PC-3 (cell line): ENCODE data around the gene RCOR1. TPM values are rescaled to one million over a fixed set of nuclear protein-coding genes. Genes with fewer than 3 reads are reported as not detected.
"Not testable (repeated sequence)": the region's sequence is repeated elsewhere in the genome, so short reads cannot be mapped to it uniquely, and the experiment has no call there.

ENCODE experiments used
- ATAC-seq: fragments of 200-7000 bp; cut with Tn5 transposase; 2 replicates; pipeline ENCODE4 v1.9.1; 2020; ENCODE audit warnings: mild to moderate bottlenecking, moderate library complexity
- BruUV-seq: library from RNA; stranded (reverse); fragments of 400-500 nt; replicated peaks from 2 replicates; lab custom pipeline; 2021; lab: Mats Ljungman, UMichigan
- CTCF ChIA-PET: fragments of 300-600 bp; sonication (Branson Sonifier 250); formaldehyde crosslinking; loops from one replicate; lab custom pipeline; 2022; ENCODE audit warnings: antibody characterized with exemption; lab: Charles Lee
- POLR2A ChIA-PET: fragments of 300-600 bp; sonication (Branson Sonifier 250); formaldehyde crosslinking; loops from one replicate; lab custom pipeline; 2022; ENCODE audit warnings: antibody characterized with exemption; ENCODE audit not compliant: unreplicated experiment; lab: Charles Lee
- DNase-seq: peaks from one replicate; pipeline ENCODE4 v3.0.0-alpha.2; 2015
- H2AFZ ChIP-seq: fragments of 300-600 bp; sonication (generic); 2 replicates; pipeline ENCODE4 v1.6.0; 2016; ENCODE audit warnings: antibody characterized with exemption, low read length
- H3F3A ChIP-seq: fragments of 300-600 bp; sonication (generic); one replicate; pipeline ENCODE4 v1.6.0; 2017; ENCODE audit warnings: antibody characterized with exemption, low read length, control low read depth, mild to moderate bottlenecking; ENCODE audit not compliant: unreplicated experiment
- H3K27ac ChIP-seq: fragments of 300-600 bp; sonication (generic); 2 replicates; pipeline ENCODE4 v1.5.1; 2016; ENCODE audit warnings: mild to moderate bottlenecking, low read length
- H3K27me3 ChIP-seq: fragments of 300-600 bp; sonication (generic); 2 replicates; pipeline ENCODE4 v1.6.1; 2016; ENCODE audit warnings: low read length, mixed read lengths
- H3K36me3 ChIP-seq: fragments of 300-600 bp; sonication (generic); 2 replicates; pipeline ENCODE4 v1.6.1; 2016; ENCODE audit warnings: low read depth, mixed run types, low read length, mixed read lengths
- H3K4me1 ChIP-seq: fragments of 300-600 bp; sonication (generic); 2 replicates; pipeline ENCODE4 v1.5.1; 2016; ENCODE audit warnings: low read length; ENCODE audit not compliant: insufficient read depth
- H3K4me2 ChIP-seq: fragments of 300-600 bp; sonication (generic); 2 replicates; pipeline ENCODE4 v1.6.0; 2016; ENCODE audit warnings: low read length
- H3K4me3 ChIP-seq: fragments of 300-600 bp; sonication (generic); 2 replicates; pipeline ENCODE4 v1.5.1; 2016; ENCODE audit warnings: mild to moderate bottlenecking, low read length, mixed read lengths
- H3K79me2 ChIP-seq: fragments of 300-600 bp; sonication (generic); 2 replicates; pipeline ENCODE4 v1.6.1; 2017; ENCODE audit warnings: low read length, mixed read lengths
- H3K9ac ChIP-seq: fragments of 300-600 bp; sonication (generic); 2 replicates; pipeline ENCODE4 v1.6.0; 2016; ENCODE audit warnings: mild to moderate bottlenecking, low read length
- H3K9me2 ChIP-seq: fragments of 300-600 bp; sonication (generic); replicated peaks from 2 replicates; pipeline ENCODE4 v1.6.1; 2016; ENCODE audit warnings: mixed run types, low read length, mixed read lengths
- H3K9me3 ChIP-seq: fragments of 300-600 bp; sonication (generic); 2 replicates; pipeline ENCODE4 v1.6.1; 2016; ENCODE audit warnings: low read length, mixed read lengths
- H4K20me1 ChIP-seq: fragments of 300-600 bp; sonication (generic); 2 replicates; pipeline ENCODE4 v1.6.1; 2016; ENCODE audit warnings: low read length, mixed read lengths
- CTCF ChIP-seq: fragments of 300-600 bp; sonication (generic); conservative IDR thresholded peaks from 2 replicates; pipeline ENCODE4 v1.5.1; 2017; ENCODE audit warnings: antibody characterized with exemption, low read depth, mild to moderate bottlenecking, low read length
- EZH2 ChIP-seq: fragments of 300-600 bp; sonication (generic); IDR thresholded peaks from one replicate; pipeline ENCODE4 v1.6.1; 2017; ENCODE audit warnings: antibody characterized with exemption, mild to moderate bottlenecking, low read length; ENCODE audit not compliant: unreplicated experiment
- EZH2phosphoT487 ChIP-seq: fragments of 300-600 bp; sonication (generic); IDR thresholded peaks from 2 replicates; pipeline ENCODE4 v1.6.1; 2018; ENCODE audit warnings: mild to moderate bottlenecking, antibody characterized with exemption, low read length, borderline replicate concordance
- intact Hi-C: fragments of 100-400 bp; cut with micrococcal nuclease; formaldehyde crosslinking; loops from 2 replicates; pipeline ENCODE4 v1.9.0; 2023
- total RNA-seq: library from RNA; depleted of rRNA; stranded (reverse); fragments of >200 nt; gene quantifications from 2 replicates; pipeline ENCODE4 v1.2.3, GENCODE V29; 2014

Gene RCOR1
- total RNA-seq, 1 experiment from 2014 or later, result 22.2 TPM

GRCh38 chr14:102633906-102634595 lies 41.6 kb downstream of the RCOR1 start:
- Histone ChIP-seq H3K9ac (no peak overlapping the region), H2AFZ (no peak overlapping the region), H3K9me2 (no peaks in the 10 kb centered on the region), H3K4me1 (0 out of 2 replicates have a peak, but pooled peaks cover 2% of the 10 kb centered on the region), H3K4me3 (no peak overlapping the region), H3K27me3 (no peaks in the 10 kb centered on the region), H3F3A (no peaks in the 10 kb centered on the region), H3K36me3 (peaks cover 6% of the 10 kb centered on the region; the same call in 1 of the 2 replicates), H4K20me1 (peaks cover 29% of the 10 kb centered on the region), H3K27ac (no peak overlapping the region), H3K9me3 (no peaks in the 10 kb centered on the region), H3K4me2 (no peak overlapping the region), H3K79me2 (peaks cover 93% of the 10 kb centered on the region)
- ATAC-seq (no peak), DNase-seq (no peak)
- intact Hi-C loops, result no loop called here
- CTCF ChIA-PET, result no interaction called here
- TF ChIP-seq EZH2 (no peak), EZH2phosphoT487 (no peak), CTCF (no peak)
- no TSS peak for BruUV-seq
- POLR2A ChIA-PET, result no interaction called here

- peaks cover 33% of the 10 kb centered on the region for H4K20me1 ChIP-seq
- H3K27ac ChIP-seq, H3K4me3 ChIP-seq, POLR2A ChIA-PET, ATAC-seq, CTCF ChIA-PET, H3K9me3 ChIP-seq, H3K9me2 ChIP-seq, H3K36me3 ChIP-seq, H3F3A ChIP-seq, intact Hi-C loops, H2AFZ ChIP-seq, H3K9ac ChIP-seq, H3K4me1 ChIP-seq, H3K27me3 ChIP-seq, H3K4me2 ChIP-seq, BruUV-seq, DNase-seq: not testable (repeated sequence)
- H3K79me2 ChIP-seq, result peaks cover 97% of the 10 kb centered on the region
Measured at GRCh38 chr14:102639611-102640010, 47.2 kb downstream of the RCOR1 start.

- H3K4me1 ChIP-seq, result peaks cover 4% of the 10 kb centered on the region; the same call in 1 of the 2 replicates
- ChIA-PET CTCF (no interaction called here), POLR2A (no interaction called here)
- H3K9me3 ChIP-seq, result no peaks in the 10 kb centered on the region
- H4K20me1 ChIP-seq, result peaks cover 61% of the 10 kb centered on the region
- no peak for TF ChIP-seq EZH2phosphoT487
- TF ChIP-seq EZH2, result no peak
- TF ChIP-seq CTCF, result no peak
- H3F3A ChIP-seq, result no peaks in the 10 kb centered on the region
- no peak overlapping the region for H2AFZ ChIP-seq
- no peak overlapping the region for H3K9ac ChIP-seq
- no peaks in the 10 kb centered on the region for H3K27me3 ChIP-seq
- intact Hi-C loops, result no loop called here
- no peaks in the 10 kb centered on the region for H3K9me2 ChIP-seq
- no peak overlapping the region for H3K4me3 ChIP-seq
- peaks cover 100% of the 10 kb centered on the region for H3K79me2 ChIP-seq
- DNase-seq, result no peak
- ATAC-seq, result no peak
- H3K36me3 ChIP-seq, result peaks cover 4% of the 10 kb centered on the region; the same call in 1 of the 2 replicates
- no peak overlapping the region for H3K27ac ChIP-seq
- BruUV-seq, result no TSS peak
- H3K4me2 ChIP-seq, result no peak overlapping the region
Measured at GRCh38 chr14:102644523-102644922, 52.1 kb downstream of the RCOR1 start.
